OCI-LY1 (cell line): Measurements from ENCODE around the gene FAM185A.

ENCODE experiments used
- EZH2 ChIP-seq: fragments of 200-600 bp; sonication (generic), shearing (Covaris generic); IDR thresholded peaks from 2 replicates; pipeline ENCODE4 v1.8.0; 2017; ENCODE audit warnings: borderline replicate concordance, mixed run types, mild to moderate bottlenecking, antibody characterized with exemption, low read length, moderate library complexity, mixed read lengths
- TF ChIP-seq, protein P1 (sequence below): fragments of 200-600 bp; sonication (generic), shearing (Covaris generic); IDR thresholded peaks from 2 replicates; pipeline ENCODE4 v1.5.1; 2017; ENCODE audit warnings: mild to moderate bottlenecking, antibody characterized with exemption, low read length, moderate library complexity, mixed read lengths

DNA sequence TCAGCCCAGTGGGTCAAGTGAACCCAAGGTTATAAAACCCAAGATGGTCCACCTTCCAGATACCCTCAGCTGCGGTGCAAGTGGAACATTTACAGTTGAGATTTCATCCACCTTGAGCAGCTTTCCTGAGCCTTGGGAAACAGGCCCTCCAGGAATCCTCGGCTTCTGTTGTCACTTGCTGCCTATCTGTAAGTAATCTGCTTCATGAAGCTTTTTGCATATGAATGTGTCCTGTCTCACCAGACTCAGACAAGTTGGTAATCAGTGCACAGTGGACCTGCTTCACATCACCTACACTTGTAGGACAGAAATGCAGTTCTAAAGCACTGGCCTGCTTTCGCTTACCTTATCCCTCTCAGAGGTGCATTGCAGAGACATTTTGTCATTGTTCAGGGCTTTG, 80.3 kb downstream of the FAM185A start:
- TF ChIP-seq, protein P1, sequence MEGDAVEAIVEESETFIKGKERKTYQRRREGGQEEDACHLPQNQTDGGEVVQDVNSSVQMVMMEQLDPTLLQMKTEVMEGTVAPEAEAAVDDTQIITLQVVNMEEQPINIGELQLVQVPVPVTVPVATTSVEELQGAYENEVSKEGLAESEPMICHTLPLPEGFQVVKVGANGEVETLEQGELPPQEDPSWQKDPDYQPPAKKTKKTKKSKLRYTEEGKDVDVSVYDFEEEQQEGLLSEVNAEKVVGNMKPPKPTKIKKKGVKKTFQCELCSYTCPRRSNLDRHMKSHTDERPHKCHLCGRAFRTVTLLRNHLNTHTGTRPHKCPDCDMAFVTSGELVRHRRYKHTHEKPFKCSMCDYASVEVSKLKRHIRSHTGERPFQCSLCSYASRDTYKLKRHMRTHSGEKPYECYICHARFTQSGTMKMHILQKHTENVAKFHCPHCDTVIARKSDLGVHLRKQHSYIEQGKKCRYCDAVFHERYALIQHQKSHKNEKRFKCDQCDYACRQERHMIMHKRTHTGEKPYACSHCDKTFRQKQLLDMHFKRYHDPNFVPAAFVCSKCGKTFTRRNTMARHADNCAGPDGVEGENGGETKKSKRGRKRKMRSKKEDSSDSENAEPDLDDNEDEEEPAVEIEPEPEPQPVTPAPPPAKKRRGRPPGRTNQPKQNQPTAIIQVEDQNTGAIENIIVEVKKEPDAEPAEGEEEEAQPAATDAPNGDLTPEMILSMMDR: no peak
- no peak for TF ChIP-seq EZH2
